GOT3 (cell line): ENCODE data around the gene BNC2.

ENCODE experiments used
- DNase-seq: peaks from one replicate; lab custom pipeline; 2025; ENCODE audit warnings: mixed read lengths; lab: John Stamatoyannopoulos, UW

The BNC2 gene

GRCh38 chr9:16413509-16414016 is 456.9 kb downstream of the BNC2 start:
- DNase-seq, result no peak

- no peak for DNase-seq
Observed at GRCh38 chr9:16412740-16413139, 457.7 kb downstream of the BNC2 start.

- DNase-seq, result no peak
Observed at GRCh38 chr9:16411311-16411710, 459.2 kb downstream of the BNC2 start.

GRCh38 chr9:16410601-16411280 is 459.7 kb downstream of the BNC2 start:
- DNase-seq, result no peak

- DNase-seq, result no peak
Observed at GRCh38 chr9:16407617-16408016, 462.9 kb downstream of the BNC2 start.

DNA sequence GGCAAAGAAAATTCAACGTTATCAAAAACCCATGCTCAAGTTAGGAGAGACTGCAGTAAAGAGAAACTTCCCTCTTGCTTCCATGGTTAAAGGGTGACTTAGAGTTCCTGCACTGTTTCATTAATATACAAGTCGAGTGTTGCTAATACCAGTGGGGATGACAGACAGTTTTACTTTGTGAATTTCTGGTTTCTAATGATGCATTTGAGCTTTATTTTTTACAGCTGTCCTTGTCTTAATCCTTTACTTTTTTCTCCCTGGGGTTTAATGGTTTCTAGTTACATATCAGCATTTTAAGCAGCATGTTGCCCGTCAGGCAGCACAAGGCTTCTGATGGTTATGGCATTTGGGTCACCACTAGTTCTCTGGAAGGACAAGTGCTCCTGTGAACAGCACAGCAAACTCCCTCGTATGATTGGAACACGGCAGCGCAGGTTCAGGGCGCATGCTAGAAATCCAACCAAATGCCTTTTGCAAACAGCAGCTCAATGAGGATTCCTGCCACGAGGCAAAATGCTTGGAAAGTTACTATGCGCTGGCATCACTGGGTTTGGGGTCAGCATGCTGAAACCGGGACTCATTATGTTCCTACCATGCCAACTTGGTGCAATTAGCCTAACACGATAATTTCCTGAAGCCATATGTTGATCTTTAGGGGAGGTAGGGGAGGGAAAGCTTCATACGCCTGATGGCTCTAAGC is 463.8 kb downstream of the BNC2 start:
- DNase-seq, result no peak

DNA sequence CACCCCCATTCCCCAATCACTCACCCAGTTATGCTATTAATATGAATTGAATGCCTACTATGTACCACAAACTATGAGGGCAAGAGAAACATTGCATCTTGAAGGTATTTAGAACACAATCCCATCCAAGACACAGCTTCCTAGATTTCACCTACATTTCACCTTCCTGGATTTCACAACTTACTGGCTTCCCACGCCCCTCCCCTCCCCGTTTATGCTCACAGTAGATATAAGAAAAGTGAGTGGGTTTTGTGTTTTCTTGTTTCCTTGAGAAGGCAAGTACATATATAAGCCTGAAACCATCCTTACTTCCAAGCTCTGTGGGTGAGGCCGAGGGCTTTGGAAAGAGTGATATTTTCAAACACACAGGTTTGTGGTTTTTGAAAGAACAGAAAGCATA is 465.0 kb downstream of the BNC2 start:
- no peak for DNase-seq

DNA sequence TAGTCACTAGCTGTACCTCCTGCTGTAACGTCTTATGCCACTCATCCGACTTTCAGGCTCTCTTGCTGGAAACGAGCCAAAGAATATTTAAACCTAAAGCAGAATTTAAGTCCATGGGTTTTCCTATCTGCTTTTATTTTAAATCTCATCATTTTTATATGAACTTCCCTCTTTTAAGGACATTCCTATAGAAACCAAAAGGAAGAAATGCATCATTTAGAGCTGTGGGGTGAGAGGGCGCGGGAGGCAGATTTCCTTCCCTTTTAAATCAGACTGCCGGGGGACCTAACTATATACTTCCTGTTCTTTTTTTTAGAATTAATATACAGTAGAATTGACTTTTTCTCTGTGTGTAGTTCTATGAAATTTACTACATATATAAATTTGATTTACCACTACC is 468.8 kb downstream of the BNC2 start:
- no peak for DNase-seq

GRCh38 chr9:16398691-16399090 is 471.8 kb downstream of the BNC2 start:
- no peak for DNase-seq

GRCh38 chr9:16396389-16396788 is 474.1 kb downstream of the BNC2 start:
- no peak for DNase-seq

GRCh38 chr9:16391369-16391768 is 479.1 kb downstream of the BNC2 start:
- DNase-seq, result no peak

- no peak for DNase-seq
Observed at GRCh38 chr9:16387382-16387781, 483.1 kb downstream of the BNC2 start.

GRCh38 chr9:16386827-16387077 is 483.7 kb downstream of the BNC2 start:
- no peak for DNase-seq

DNA sequence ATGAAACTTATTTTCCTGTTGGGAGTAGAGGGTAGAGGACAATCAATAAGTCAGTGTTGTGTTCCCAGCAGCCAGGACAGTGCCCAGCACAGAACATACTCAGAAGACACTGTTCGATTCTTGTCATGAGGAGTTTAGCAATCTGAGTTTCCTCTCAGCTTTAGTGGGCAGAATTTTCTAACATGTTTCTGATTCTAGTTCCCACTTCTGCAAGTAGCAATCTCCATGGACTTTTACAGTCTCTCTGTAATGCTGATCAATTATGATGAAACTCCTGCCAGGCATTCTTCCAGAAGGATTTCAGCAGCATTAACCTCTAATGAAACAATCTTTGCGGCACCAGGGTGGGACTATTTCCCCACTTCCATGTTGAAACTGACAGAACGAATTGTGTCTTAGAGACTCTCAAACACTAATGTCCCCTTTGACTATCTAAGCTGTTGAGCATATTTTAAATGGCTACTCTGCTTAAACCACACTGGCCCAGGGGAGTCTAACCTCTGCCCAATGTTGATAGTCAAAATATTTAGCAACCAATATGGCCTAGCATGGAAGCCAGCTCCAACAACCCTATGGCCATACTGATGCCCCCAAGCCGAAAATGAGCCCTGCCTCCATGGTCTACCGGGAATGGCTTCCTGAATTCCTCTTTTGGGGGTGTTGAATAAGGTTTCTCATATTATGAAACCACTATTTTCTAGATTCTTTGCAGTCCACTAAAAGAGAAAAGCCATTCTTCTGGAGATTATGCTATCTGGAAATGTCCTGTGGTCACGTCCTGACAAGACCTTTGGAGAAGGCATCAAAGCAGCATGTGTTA is 484.3 kb downstream of the BNC2 start:
- no peak for DNase-seq

GRCh38 chr9:16385590-16385989 is 484.9 kb downstream of the BNC2 start:
- no peak for DNase-seq

GRCh38 chr9:16384993-16385392 is 485.5 kb downstream of the BNC2 start:
- no peak for DNase-seq

DNA sequence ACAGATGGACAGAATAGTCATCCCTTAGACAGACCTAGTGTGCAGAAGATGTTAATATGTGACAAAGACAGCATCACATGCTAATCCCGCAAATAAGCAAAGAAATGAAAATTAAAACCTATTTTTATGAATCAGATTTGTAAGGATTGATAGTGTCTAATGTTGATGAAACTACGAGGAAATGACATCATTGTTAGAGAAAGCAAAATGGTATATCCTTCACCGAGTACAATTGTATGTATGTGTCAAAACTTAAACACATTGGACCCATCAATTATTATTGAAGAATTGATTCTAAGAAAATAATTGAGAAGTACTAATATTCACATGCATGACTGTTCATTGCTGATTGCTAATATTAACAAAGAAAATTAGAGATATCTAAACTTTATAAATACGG is 493.2 kb downstream of the BNC2 start:
- DNase-seq, result no peak

- DNase-seq, result no peak
Observed at GRCh38 chr9:16371306-16371705, 499.2 kb downstream of the BNC2 start.

DNA sequence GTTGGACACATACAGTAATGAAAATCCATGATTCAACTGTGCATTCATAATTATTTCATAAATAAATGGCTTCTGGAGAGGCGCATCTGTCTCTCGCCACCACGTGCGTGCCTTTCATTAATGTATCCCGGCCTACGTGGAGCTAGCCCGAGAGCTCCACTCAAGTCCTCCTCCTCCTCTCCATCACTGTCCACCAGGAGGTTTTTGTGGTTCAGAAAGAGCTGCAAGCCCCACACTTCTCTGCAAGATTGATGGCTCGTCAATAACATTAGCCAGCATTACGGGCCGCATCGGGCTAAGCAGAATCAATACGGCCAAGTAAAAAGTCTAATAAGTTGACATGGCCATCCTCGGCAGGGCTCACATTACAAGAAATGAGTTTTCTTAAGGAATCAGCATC is 499.8 kb downstream of the BNC2 start:
- no peak for DNase-seq

DNA sequence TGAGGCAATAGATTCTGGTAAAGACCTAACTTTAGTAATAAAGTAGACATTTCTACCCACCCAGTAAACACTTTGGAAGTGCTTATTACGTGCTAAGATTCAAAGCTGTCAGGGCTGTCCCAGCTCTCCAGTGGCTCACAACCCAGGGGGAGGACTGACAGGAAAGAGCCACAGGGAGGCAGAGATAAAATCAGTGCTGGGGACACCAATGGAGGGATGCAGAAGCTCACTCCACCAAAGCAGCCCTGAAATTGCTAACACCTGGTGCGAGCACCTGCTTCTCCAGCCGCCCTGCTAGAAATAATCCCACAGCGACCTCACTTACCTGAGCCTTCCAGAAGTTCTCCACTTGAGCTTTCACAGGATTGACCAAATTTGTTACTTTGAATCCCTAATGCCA is 501.0 kb downstream of the BNC2 start:
- DNase-seq, result no peak

GRCh38 chr9:16368237-16369087 is 502.0 kb downstream of the BNC2 start:
- DNase-seq, result no peak

GRCh38 chr9:16367605-16368231 is 502.8 kb downstream of the BNC2 start:
- DNase-seq, result no peak
